RWPE2 (cell line): Measurements from ENCODE around the gene RTL1.

Experiments
- ATAC-seq: fragments of 200-7000 bp; cut with Tn5 transposase; 3 replicates; pipeline ENCODE4 v1.9.1; 2021; ENCODE audit warnings: low read depth
- DNase-seq: peaks from one replicate; pipeline ENCODE4 v3.0.0-alpha.2; 2020; ENCODE audit warnings: low spot score
- H3K27ac ChIP-seq: fragments of 450-650 bp; 2 replicates; pipeline ENCODE4 v1.5.1; 2017; ENCODE audit warnings: mild to moderate bottlenecking; ENCODE audit not compliant: poor library complexity, severe bottlenecking
- H3K27me3 ChIP-seq: fragments of 250-450 bp; sonication (Bioruptor Pico); 2 replicates; pipeline ENCODE4 v1.5.1; 2021; ENCODE audit warnings: mild to moderate bottlenecking, moderate library complexity; ENCODE audit not compliant: insufficient read depth, poor library complexity, severe bottlenecking
- H3K36me3 ChIP-seq: fragments of 250-450 bp; sonication (Bioruptor Pico); 2 replicates; pipeline ENCODE4 v1.5.1; 2020; ENCODE audit warnings: low read depth, mild to moderate bottlenecking, moderate library complexity
- H3K4me1 ChIP-seq: fragments of 250-450 bp; sonication (Bioruptor Pico); 2 replicates; pipeline ENCODE4 v1.5.1; 2021; ENCODE audit warnings: mild to moderate bottlenecking, moderate library complexity; ENCODE audit not compliant: insufficient read depth, poor library complexity, severe bottlenecking
- H3K4me3 ChIP-seq: fragments of 250-450 bp; sonication (Bioruptor Pico); 2 replicates; pipeline ENCODE4 v1.5.1; 2021; ENCODE audit warnings: mild to moderate bottlenecking, moderate library complexity; ENCODE audit not compliant: severe bottlenecking
- H3K9me3 ChIP-seq: fragments of 250-450 bp; sonication (Bioruptor Pico); 2 replicates; pipeline ENCODE4 v1.5.1; 2021; ENCODE audit warnings: mild to moderate bottlenecking, moderate library complexity; ENCODE audit not compliant: severe bottlenecking
- CTCF ChIP-seq: fragments of 450-650 bp; IDR thresholded peaks from one replicate; pipeline ENCODE4 v1.5.1; 2017; ENCODE audit warnings: mild to moderate bottlenecking, moderate library complexity; ENCODE audit not compliant: poor library complexity, severe bottlenecking

The RTL1 gene

DNA sequence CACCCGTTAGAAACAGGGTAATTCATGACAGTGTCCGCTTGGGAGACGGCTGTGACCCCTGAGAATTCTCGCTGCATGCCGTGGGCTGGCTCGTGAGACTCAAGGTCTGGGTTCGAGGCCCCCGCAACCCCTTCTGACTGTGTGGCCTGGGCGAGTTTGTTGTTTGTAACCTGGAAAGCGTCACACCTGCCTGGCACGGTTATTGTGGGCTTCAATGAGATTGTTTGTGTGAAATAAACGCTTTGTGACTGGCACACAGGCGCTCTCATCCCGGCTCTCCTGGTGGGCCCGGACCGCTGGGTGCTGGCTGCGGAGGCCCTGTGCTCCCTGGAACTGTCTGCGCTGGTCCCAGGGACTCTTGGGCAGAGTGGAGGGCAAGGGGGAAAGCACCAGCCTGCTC lies 43.7 kb downstream of the RTL1 start:
- Histone ChIP-seq H3K27me3 (no peaks in the 10 kb centered on the region), H3K4me1 (peaks cover under 1% of the 10 kb centered on the region), H3K27ac (no peak overlapping the region), H3K9me3 (no peaks in the 10 kb centered on the region), H3K36me3 (no peaks in the 10 kb centered on the region), H3K4me3 (no peak overlapping the region)
- TF ChIP-seq CTCF = no peak
- DNase-seq (no peak), ATAC-seq (no peak)

- no peaks in the 10 kb centered on the region for H3K9me3 ChIP-seq
- no peak for TF ChIP-seq CTCF
- H3K4me1 ChIP-seq = no peaks in the 10 kb centered on the region
- DNase-seq = no peak
- no peak for ATAC-seq
- no peaks in the 10 kb centered on the region for H3K36me3 ChIP-seq
- no peaks in the 10 kb centered on the region for H3K27me3 ChIP-seq
- H3K4me3 ChIP-seq = no peak overlapping the region
- no peak overlapping the region for H3K27ac ChIP-seq
These were observed 44.7 kb downstream of the RTL1 start for GRCh38 chr14:100858838-100859220.

DNA sequence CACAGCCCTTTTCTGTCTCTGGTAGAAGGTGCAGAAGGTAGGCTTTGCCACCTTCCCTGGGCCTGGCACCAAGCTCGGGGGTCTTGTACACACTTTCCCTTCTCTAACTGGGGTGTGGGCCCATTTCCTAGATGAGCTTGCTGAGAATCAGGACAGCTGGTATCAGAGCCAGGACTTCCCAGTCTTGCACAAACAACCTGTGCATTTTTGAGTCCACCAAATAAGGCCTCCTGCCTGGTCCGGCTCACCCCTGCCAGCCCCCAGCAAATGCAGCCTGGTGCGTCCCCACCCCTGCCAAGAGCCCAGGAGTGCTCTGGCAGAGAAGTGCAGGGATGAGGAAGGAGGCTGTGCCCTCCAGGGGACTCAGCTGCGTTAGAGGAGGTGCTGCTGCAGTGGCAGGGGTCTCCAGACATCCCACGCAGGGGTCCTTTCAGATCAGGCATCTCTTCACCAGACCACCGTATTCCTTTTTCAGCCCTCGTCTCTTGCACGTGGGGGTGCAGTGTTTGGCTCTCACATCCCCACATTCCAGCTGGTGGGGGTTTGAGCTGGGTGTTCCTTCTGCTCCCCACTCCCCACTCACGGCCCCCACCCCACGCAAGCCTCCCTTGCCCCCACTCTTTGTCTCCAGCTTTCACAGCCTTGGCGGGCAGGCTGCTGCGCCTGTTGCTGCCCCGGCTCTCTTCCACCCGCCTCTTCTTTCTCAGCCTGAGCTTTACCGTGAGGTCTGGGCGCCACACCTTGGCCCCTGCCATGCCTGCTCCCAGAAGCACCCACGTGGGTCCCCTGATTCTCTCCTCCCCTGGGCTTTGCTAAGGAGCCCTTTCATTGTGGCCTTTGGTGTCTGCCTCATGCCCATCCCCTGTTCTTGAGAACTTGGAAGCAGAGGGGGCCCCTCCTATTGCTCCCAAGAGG lies 45.3 kb downstream of the RTL1 start:
- no peak for ATAC-seq

DNA sequence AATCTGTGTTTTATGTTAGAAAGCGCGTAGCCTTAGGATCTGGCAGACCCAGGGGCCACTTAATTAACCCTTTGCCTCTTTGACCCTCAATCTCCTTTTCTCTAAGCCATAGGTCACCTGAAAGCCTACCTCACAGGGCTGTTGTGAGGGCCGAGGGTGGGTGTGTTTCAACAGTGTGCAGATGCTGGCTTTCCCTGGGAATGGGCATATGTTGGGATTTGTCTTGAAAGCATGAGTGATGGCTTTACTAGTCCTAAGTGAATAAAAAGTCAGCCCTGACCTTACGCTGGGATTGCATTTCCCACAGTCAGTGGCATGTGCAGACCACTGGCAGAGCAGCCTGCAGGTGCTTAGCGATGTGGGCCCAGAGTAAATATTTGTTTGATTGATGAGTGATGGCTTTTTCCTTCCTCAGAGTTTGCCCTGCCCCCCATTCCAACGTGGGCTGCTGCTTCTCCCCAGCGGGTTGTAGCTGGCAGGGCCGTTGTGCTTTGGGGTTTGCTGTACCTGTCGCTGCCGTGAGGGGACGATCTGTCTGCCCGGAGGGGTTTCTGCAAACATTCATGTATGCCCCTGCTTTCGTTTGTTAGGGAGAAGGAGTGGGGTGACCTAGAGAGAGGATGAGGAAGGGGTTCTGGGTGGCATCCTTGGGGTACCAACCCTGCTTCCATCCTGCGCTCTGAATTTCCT lies 46.1 kb downstream of the RTL1 start:
- Histone ChIP-seq H3K4me1 (no peaks in the 10 kb centered on the region), H3K9me3 (no peaks in the 10 kb centered on the region), H3K4me3 (no peak overlapping the region), H3K36me3 (no peaks in the 10 kb centered on the region), H3K27ac (no peak overlapping the region), H3K27me3 (no peaks in the 10 kb centered on the region)
- ATAC-seq = no peak
- TF ChIP-seq CTCF = no peak
- DNase-seq = no peak

More for the DNA sequence above, 45.3 kb downstream of the RTL1 start:
- Histone ChIP-seq H3K36me3 (no peaks in the 10 kb centered on the region), H3K27me3 (no peaks in the 10 kb centered on the region), H3K4me3 (no peak overlapping the region), H3K4me1 (no peaks in the 10 kb centered on the region), H3K27ac (no peak overlapping the region), H3K9me3 (no peaks in the 10 kb centered on the region)
- DNase-seq = no peak
- TF ChIP-seq CTCF = no peak
